ENCODE results near the gene ANKIB1. TPM values are rescaled to one million over a fixed set of nuclear protein-coding genes. Genes with fewer than 3 reads are reported as not detected.
"Not testable (repeated sequence)": the region's sequence is repeated elsewhere in the genome, so short reads cannot be mapped to it uniquely, and the experiment has no call there.

Gene ANKIB1
- total RNA-seq, 1 experiment from 2014 or later = 83.8 TPM

GRCh38 chr7:92404170-92404614, 158.4 kb downstream of the ANKIB1 start:
- in situ Hi-C loops (cut with HindIII; ENCODE audit: low pct_unique_long_range_greater_than_20kb, low sequenced_read_pairs) (no loop called here), intact Hi-C loops (cut with micrococcal nuclease; ENCODE audit: unreplicated experiment) (no loop called here)
- H3K27ac ChIP-seq (ENCODE audit: low read length) = no peak overlapping the region
- H3K4me3 ChIP-seq (ENCODE audit: low read depth in 2 of 2, low read length in 2 of 2) = no peak overlapping the region
- no peaks in the 10 kb centered on the region for H3K27me3 ChIP-seq (ENCODE audit: control insufficient read depth, insufficient read depth, low read length)
- no TSS peak for BruUV-seq (replicated peaks)
- H3K4me1 ChIP-seq (ENCODE audit: control insufficient read depth, insufficient read depth, low read length) = no peaks in the 10 kb centered on the region
- peak; percentile 16; the same call in 1 of the 2 replicates for TF ChIP-seq CTCF (IDR thresholded peaks at IDR 0.05)
- no peak for TF ChIP-seq SIN3A (IDR thresholded peaks at IDR 0.05; ENCODE audit: borderline replicate concordance, insufficient read depth, low read depth, low read length)
- no peak for TF ChIP-seq REST (IDR thresholded peaks at IDR 0.05; ENCODE audit: insufficient read depth in 1 of 2, low read depth in 2 of 2, low read length in 1 of 2)
- TF ChIP-seq POLR2AphosphoS5 (IDR thresholded peaks at IDR 0.05; ENCODE audit: low read depth, low read length) = no peak
- TF ChIP-seq TCF7L2 (IDR thresholded peaks at IDR 0.05; ENCODE audit: low read depth, low read length) = no peak
- peaks cover 9% of the 10 kb centered on the region for H3K36me3 ChIP-seq (ENCODE audit: control insufficient read depth, insufficient read depth, low read length)
- ChIA-PET CTCF (no interaction called here), POLR2A (no interaction called here)
- no peak for DNase-seq (ENCODE audit: low read depth, low spot score)
- no peak for ATAC-seq
- H3K9me3 ChIP-seq (ENCODE audit: control insufficient read depth, insufficient read depth, low read depth, low read length) = no peaks in the 10 kb centered on the region

GRCh38 chr7:92409357-92409756, 163.6 kb downstream of the ANKIB1 start:
- TF ChIP-seq POLR2AphosphoS5 (IDR thresholded peaks at IDR 0.05; ENCODE audit: low read depth, low read length) (no peak), TCF7L2 (IDR thresholded peaks at IDR 0.05; ENCODE audit: low read depth, low read length) (no peak), CTCF (IDR thresholded peaks at IDR 0.05) (no peak), SIN3A (IDR thresholded peaks at IDR 0.05; ENCODE audit: borderline replicate concordance, insufficient read depth, low read depth, low read length) (no peak)
- ChIA-PET CTCF (no interaction called here), POLR2A (no interaction called here)
- intact Hi-C loops (cut with micrococcal nuclease; ENCODE audit: unreplicated experiment) = no loop called here
- Histone ChIP-seq H3K4me3 (ENCODE audit: low read depth in 2 of 2, low read length in 2 of 2) (no peak overlapping the region), H3K27ac (ENCODE audit: low read length) (no peak overlapping the region), H3K9me3 (ENCODE audit: control insufficient read depth, insufficient read depth, low read depth, low read length) (no peaks in the 10 kb centered on the region), H3K27me3 (ENCODE audit: control insufficient read depth, insufficient read depth, low read length) (peaks cover 5% of the 10 kb centered on the region; the same call in 1 of the 2 replicates), H3K36me3 (ENCODE audit: control insufficient read depth, insufficient read depth, low read length) (no peaks in the 10 kb centered on the region), H3K4me1 (ENCODE audit: control insufficient read depth, insufficient read depth, low read length) (no peaks in the 10 kb centered on the region)
- in situ Hi-C loops (cut with HindIII; ENCODE audit: low pct_unique_long_range_greater_than_20kb, low sequenced_read_pairs) = no loop called here
- ATAC-seq (no peak), DNase-seq (ENCODE audit: low read depth, low spot score) (no peak)
- BruUV-seq (replicated peaks) = no TSS peak

- intact Hi-C loops (cut with micrococcal nuclease; ENCODE audit: unreplicated experiment); in situ Hi-C loops (cut with HindIII; ENCODE audit: low pct_unique_long_range_greater_than_20kb, low sequenced_read_pairs); CTCF ChIA-PET; H3K27ac ChIP-seq (ENCODE audit: low read length); H3K9me3 ChIP-seq (ENCODE audit: control insufficient read depth, insufficient read depth, low read depth, low read length); H3K36me3 ChIP-seq (ENCODE audit: control insufficient read depth, insufficient read depth, low read length); BruUV-seq (replicated peaks); H3K27me3 ChIP-seq (ENCODE audit: control insufficient read depth, insufficient read depth, low read length); POLR2A ChIA-PET; H3K4me1 ChIP-seq (ENCODE audit: control insufficient read depth, insufficient read depth, low read length); H3K4me3 ChIP-seq (ENCODE audit: low read depth in 2 of 2, low read length in 2 of 2); DNase-seq (ENCODE audit: low read depth, low spot score); ATAC-seq: not testable (repeated sequence)
Observed at GRCh38 chr7:92410162-92410561, 164.4 kb downstream of the ANKIB1 start.
